ENCODE results near the gene SPARCL1. TPM values are rescaled to one million over a fixed set of nuclear protein-coding genes. Genes with fewer than 3 reads are reported as not detected.

The SPARCL1 gene
- total and polyA plus RNA-seq, 10 of the 15 experiments (the other 5 are each of a cell fraction or from before 2014, with no cell fraction given): 0.10 to 1.1 TPM; not detected in 8

DNA sequence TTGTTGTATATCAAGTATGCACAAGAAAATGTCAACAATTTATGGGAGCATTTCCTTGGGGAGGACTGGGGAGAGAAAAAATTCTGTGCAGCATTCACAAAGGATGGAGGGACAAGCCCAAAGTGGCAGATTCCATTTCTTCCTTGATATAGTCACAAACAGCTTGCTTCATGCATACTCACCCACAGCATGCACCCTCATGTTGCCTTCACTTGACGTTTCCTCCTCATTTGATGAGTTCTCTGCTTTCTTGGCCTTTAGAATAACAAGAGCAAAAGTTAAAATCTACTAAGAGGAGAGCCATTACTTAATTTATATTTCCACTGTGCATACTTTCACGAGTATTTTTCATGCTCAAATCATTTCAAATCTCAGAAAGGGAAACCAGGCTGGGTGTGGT lies 37.7 kb downstream of the SPARCL1 start (continued):
- TF ChIP-seq, protein P1, sequence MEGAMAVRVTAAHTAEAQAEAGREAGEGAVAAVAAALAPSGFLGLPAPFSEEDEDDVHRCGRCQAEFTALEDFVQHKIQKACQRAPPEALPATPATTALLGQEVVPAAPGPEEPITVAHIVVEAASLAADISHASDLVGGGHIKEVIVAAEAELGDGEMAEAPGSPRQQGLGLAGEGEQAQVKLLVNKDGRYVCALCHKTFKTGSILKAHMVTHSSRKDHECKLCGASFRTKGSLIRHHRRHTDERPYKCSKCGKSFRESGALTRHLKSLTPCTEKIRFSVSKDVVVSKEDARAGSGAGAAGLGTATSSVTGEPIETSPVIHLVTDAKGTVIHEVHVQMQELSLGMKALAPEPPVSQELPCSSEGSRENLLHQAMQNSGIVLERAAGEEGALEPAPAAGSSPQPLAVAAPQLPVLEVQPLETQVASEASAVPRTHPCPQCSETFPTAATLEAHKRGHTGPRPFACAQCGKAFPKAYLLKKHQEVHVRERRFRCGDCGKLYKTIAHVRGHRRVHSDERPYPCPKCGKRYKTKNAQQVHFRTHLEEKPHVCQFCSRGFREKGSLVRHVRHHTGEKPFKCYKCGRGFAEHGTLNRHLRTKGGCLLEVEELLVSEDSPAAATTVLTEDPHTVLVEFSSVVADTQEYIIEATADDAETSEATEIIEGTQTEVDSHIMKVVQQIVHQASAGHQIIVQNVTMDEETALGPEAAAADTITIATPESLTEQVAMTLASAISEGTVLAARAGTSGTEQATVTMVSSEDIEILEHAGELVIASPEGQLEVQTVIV (IDR thresholded peaks at IDR 0.05; ENCODE audit: borderline replicate concordance, partially characterized antibody): no peak
- TF ChIP-seq SPI1 (IDR thresholded peaks at IDR 0.05; ENCODE audit: borderline replicate concordance, insufficient read depth, low read depth, low read length) (no peak), FOXM1 (IDR thresholded peaks at IDR 0.05; ENCODE audit: low read depth, low read length) (no peak), MYB (IDR thresholded peaks at IDR 0.05; ENCODE audit: borderline replicate concordance, low read depth, low read length) (no peak), HDAC2 (IDR thresholded peaks at IDR 0.05) (no peak), ZBED1 (IDR thresholded peaks at IDR 0.05; ENCODE audit: borderline replicate concordance) (no peak)
- TF ChIP-seq, protein P2, sequence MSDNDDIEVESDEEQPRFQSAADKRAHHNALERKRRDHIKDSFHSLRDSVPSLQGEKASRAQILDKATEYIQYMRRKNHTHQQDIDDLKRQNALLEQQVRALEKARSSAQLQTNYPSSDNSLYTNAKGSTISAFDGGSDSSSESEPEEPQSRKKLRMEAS (IDR thresholded peaks at IDR 0.05; ENCODE audit: low read depth, low read length): no peak

DNA sequence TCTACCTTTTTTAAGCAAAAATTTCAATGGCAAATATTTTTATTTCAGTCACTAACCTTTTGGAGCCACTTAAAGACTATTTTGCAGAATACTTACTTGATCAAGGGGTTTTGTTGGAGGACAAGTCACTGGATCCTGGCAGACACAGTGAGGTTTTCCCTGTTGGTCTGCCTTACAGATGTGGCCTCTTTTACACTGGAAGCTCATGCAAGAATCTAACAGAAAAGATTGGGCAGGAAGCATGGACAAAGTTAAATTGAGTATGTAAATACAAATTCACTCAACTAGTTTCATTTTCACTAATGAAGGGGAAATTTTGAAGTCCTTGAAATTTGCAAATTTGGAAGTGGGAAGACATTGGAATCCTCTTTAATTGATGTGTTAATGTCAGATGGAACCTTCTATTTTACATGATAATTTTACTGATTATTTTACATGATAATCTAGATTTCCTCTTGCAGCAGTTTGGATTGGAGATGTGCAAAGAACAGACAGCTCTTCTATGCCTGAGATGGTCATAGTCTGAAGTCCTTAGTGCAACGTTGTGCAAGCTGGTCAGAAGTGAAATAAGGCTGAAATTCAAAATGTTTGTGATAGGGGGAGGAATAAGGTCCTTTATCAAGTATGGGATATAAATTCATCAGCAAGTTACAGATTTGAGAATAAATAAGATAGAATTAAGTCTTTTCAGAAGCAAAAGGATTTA lies 38.4 kb downstream of the SPARCL1 start:
- SMC1A ChIA-PET (ENCODE audit: uncharacterized antibody, unreplicated experiment): no interaction called here
- in situ Hi-C loops (cut with MboI): loop anchor here (10.0 kb wide), 1 partner anchor 354 kb away; no protein-coding TSS in a partner anchor
- H3K4me1 ChIP-seq (ENCODE audit: control insufficient read depth, insufficient read depth, low read length): no peaks in the 10 kb centered on the region
- CTCF ChIA-PET: interaction anchor here (1.0 kb wide), 1 partner anchor 8 kb away, joined by 3 read pairs; no protein-coding TSS in a partner anchor
- BruUV-seq (replicated peaks): no TSS peak
- H3K9me3 ChIP-seq (replicated peaks; ENCODE audit: control insufficient read depth, insufficient read depth, low read length): no peaks in the 10 kb centered on the region; the same call in 2 of the 3 replicates
- FAIRE-seq (no peak), DNase-seq (ENCODE audit: low read depth, low spot score) (no peak), ATAC-seq (no peak)
- H4K20me1 ChIP-seq (ENCODE audit: control insufficient read depth, insufficient read depth): no peaks in the 10 kb centered on the region
- intact Hi-C loops (cut with micrococcal nuclease; ENCODE audit: unreplicated experiment): no loop called here
- no peaks in the 10 kb centered on the region for H3K79me2 ChIP-seq (ENCODE audit: control insufficient read depth, insufficient read depth, low read length)
- POLR2A ChIA-PET: no interaction called here
- H3K9ac ChIP-seq (ENCODE audit: control insufficient read depth, insufficient read depth, low read length): no peak overlapping the region
- RAD21 ChIA-PET (ENCODE audit: unreplicated experiment): no interaction called here
- no peak overlapping the region for H3K27ac ChIP-seq (ENCODE audit: control insufficient read depth, insufficient read depth)
- H3K4me2 ChIP-seq (ENCODE audit: control insufficient read depth, insufficient read depth): no peak overlapping the region
- 0% methylated on average over 1 of the region's 1 CpG for WGBS (ENCODE audit: insufficient coverage, insufficient replicate concordance, low lambda C conversion rate, missing lambda C conversion rate)
- H2AFZ ChIP-seq (ENCODE audit: control insufficient read depth, low read depth, low read length): no peak overlapping the region
- no peaks in the 10 kb centered on the region for H3K27me3 ChIP-seq (replicated peaks in 1 of 2; ENCODE audit: control insufficient read depth in 2 of 2, insufficient read depth in 2 of 2, low read length in 1 of 2)
- H3K4me3 ChIP-seq: no peak overlapping the region
- no peaks in the 10 kb centered on the region for H3K36me3 ChIP-seq (ENCODE audit: control insufficient read depth in 2 of 2, insufficient read depth in 2 of 2, low read length in 1 of 2)
- TF ChIP-seq ZSCAN29 (IDR thresholded peaks at IDR 0.05) (no peak), PML (IDR thresholded peaks at IDR 0.05; ENCODE audit: low read length) (no peak), ZZZ3 (IDR thresholded peaks at IDR 0.05; ENCODE audit: control insufficient read depth, insufficient read length, low read depth) (no peak), SMAD5 (IDR thresholded peaks at IDR 0.05; ENCODE audit: low read depth) (no peak), EGR1 (IDR thresholded peaks at IDR 0.05; ENCODE audit: borderline replicate concordance in 1 of 2, low read depth in 2 of 2, low read length in 2 of 2) (no peak), SRF (IDR thresholded peaks at IDR 0.05; ENCODE audit: low read depth in 2 of 2, low read length in 2 of 2) (no peak), TARDBP (IDR thresholded peaks at IDR 0.05; ENCODE audit: borderline replicate concordance) (no peak), BMI1 (IDR thresholded peaks at IDR 0.05; ENCODE audit: borderline replicate concordance) (no peak), RBBP5 (conservative IDR thresholded peaks at IDR 0.05) (no peak)
- TF ChIP-seq, protein P3, sequence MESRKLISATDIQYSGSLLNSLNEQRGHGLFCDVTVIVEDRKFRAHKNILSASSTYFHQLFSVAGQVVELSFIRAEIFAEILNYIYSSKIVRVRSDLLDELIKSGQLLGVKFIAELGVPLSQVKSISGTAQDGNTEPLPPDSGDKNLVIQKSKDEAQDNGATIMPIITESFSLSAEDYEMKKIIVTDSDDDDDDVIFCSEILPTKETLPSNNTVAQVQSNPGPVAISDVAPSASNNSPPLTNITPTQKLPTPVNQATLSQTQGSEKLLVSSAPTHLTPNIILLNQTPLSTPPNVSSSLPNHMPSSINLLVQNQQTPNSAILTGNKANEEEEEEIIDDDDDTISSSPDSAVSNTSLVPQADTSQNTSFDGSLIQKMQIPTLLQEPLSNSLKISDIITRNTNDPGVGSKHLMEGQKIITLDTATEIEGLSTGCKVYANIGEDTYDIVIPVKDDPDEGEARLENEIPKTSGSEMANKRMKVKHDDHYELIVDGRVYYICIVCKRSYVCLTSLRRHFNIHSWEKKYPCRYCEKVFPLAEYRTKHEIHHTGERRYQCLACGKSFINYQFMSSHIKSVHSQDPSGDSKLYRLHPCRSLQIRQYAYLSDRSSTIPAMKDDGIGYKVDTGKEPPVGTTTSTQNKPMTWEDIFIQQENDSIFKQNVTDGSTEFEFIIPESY (IDR thresholded peaks at IDR 0.05): no peak
- TF ChIP-seq, protein P4, sequence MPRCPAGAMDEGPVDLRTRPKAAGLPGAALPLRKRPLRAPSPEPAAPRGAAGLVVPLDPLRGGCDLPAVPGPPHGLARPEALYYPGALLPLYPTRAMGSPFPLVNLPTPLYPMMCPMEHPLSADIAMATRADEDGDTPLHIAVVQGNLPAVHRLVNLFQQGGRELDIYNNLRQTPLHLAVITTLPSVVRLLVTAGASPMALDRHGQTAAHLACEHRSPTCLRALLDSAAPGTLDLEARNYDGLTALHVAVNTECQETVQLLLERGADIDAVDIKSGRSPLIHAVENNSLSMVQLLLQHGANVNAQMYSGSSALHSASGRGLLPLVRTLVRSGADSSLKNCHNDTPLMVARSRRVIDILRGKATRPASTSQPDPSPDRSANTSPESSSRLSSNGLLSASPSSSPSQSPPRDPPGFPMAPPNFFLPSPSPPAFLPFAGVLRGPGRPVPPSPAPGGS (IDR thresholded peaks at IDR 0.05; ENCODE audit: borderline replicate concordance, insufficient read depth, low read depth, low read length, poor library complexity, severe bottlenecking): no peak

Measured in GM12878 (cell line).